ENCODE measurements around the gene MRPL48. TPM values are rescaled to one million over a fixed set of nuclear protein-coding genes. Genes with fewer than 3 reads are reported as not detected.
A peak's percentile ranks its signal among the peaks of the same experiment; 100 is the strongest.

Gene MRPL48
- polyA plus RNA-seq, 1 of the 3 experiments (the other 2 are of a cell fraction): 29.2 TPM

- TF ChIP-seq EZH2phosphoT487 (IDR thresholded peaks at IDR 0.05; ENCODE audit: borderline replicate concordance, low read depth) (no peak), FOSL2 (IDR thresholded peaks at IDR 0.05; ENCODE audit: borderline replicate concordance, low read depth) (no peak), JUND (IDR thresholded peaks at IDR 0.05) (no peak), ELF1 (IDR thresholded peaks at IDR 0.05) (no peak), TCF12 (IDR thresholded peaks at IDR 0.05) (no peak), NFIC (IDR thresholded peaks at IDR 0.05; ENCODE audit: borderline replicate concordance) (no peak), SMC3 (IDR thresholded peaks at IDR 0.05; ENCODE audit: low read depth, low read length) (no peak)
Observed at GRCh38 chr11:73875840-73876239, 88.2 kb downstream of the MRPL48 start (continued).

GRCh38 chr11:73876424-73877310 is 89.0 kb downstream of the MRPL48 start, which contains the start of the genes COA4 and PAAF1:
COA4 (minus strand) TSS chr11:73876846; CDS start chr11:73873378, 3,468 bp downstream.
PAAF1 (plus strand) TSS chr11:73876999; CDS start chr11:73877022, 23 bp downstream.
- Histone ChIP-seq H3K4me3 (ENCODE audit: low read depth in 2 of 2, low read length in 1 of 2) (peak within 1 kb of the TSS; percentile 72 to 88), H4K20me1 (ENCODE audit: insufficient read depth) (no peaks in the 10 kb centered on the region), H2AFZ (ENCODE audit: low read depth) (peak within 1 kb of the TSS; percentile 80), H3K9me2 (no peaks in the 10 kb centered on the region), H3K27me3 (ENCODE audit: insufficient read depth) (no peaks in the 10 kb centered on the region), H3K4me1 (ENCODE audit: control insufficient read depth in 1 of 2, insufficient read depth in 2 of 2, low read depth in 1 of 2, low read length in 1 of 2) (peaks cover 0 to 4% of the 10 kb centered on the region in 2 experiments; a peak in 3 of 4 replicates), H3K4me2 (peak within 1 kb of the TSS; percentile 87), H3K9me3 (no peaks in the 10 kb centered on the region), H3K36me3 (replicated peaks in 1 of 2; ENCODE audit: control insufficient read depth in 1 of 2, insufficient read depth in 2 of 2, low read length in 1 of 2) (peaks cover 20 to 40% of the 10 kb centered on the region in 2 experiments), H3F3A (replicated peaks; ENCODE audit: insufficient read depth) (peaks cover 4% of the 10 kb centered on the region), H3K27ac (ENCODE audit: low read depth in 2 of 2, low read length in 1 of 2) (peak within 1 kb of the TSS; percentile 79 to 94), H3K9ac (peak within 1 kb of the TSS; percentile 81), H3K79me2 (ENCODE audit: insufficient read depth) (peaks cover 56% of the 10 kb centered on the region)
- WGBS (ENCODE audit: low lambda C conversion rate): 1% methylated on average over 32 of the region's 57 CpGs
- DNase-seq: peak; percentile 96
- ChIA-PET CTCF (interaction anchor here (1.4 kb wide), 1 partner anchor 55 kb away, joined by 3 read pairs; no protein-coding TSS in a partner anchor), POLR2A (interaction anchor here (0.6 to 1.9 kb wide), 5 partner anchors 10 to 116 kb away, joined by 3 to 6 read pairs (median 5); partner anchors contain the start of genes MRPL48 and RAB6A)
- TF ChIP-seq ZBTB33 (IDR thresholded peaks at IDR 0.05; ENCODE audit: borderline replicate concordance, low read depth) (no peak), MAX (IDR thresholded peaks at IDR 0.05; ENCODE audit: low read depth) (peak; percentile 96), CHD2 (IDR thresholded peaks at IDR 0.05; ENCODE audit: low read length, partially characterized antibody) (peak; percentile 58), REST (IDR thresholded peaks at IDR 0.05; ENCODE audit: low read depth, low read length) (peak; percentile 5; the same call in 1 of the 2 replicates), POLR2AphosphoS5 (IDR thresholded peaks at IDR 0.05; ENCODE audit: low read depth, low read length) (peak; percentile 92), NFIC (IDR thresholded peaks at IDR 0.05; ENCODE audit: borderline replicate concordance) (no peak), NRF1 (IDR thresholded peaks at IDR 0.05; ENCODE audit: low read depth, low read length) (peak; percentile 60), MXI1 (IDR thresholded peaks at IDR 0.05; ENCODE audit: low read depth, low read length) (peak; percentile 96), MEF2A (IDR thresholded peaks at IDR 0.05; ENCODE audit: borderline replicate concordance, low read depth) (no peak), ELF1 (IDR thresholded peaks at IDR 0.05) (peak; percentile 84), USF1 (IDR thresholded peaks at IDR 0.05; ENCODE audit: borderline replicate concordance, low read depth) (no peak), GATA2 (CRISPR knock-in tag; IDR thresholded peaks at IDR 0.05) (no peak), TAF1 (IDR thresholded peaks at IDR 0.05; ENCODE audit: borderline replicate concordance, low read depth, low read length) (peak; percentile 73), RAD21 (IDR thresholded peaks at IDR 0.05; ENCODE audit: low read length) (0 out of 2 replicates have a peak, but pooled peaks have one; percentile 1), USF2 (IDR thresholded peaks at IDR 0.05; ENCODE audit: borderline replicate concordance, low read depth, low read length) (no peak), FOSL2 (IDR thresholded peaks at IDR 0.05; ENCODE audit: borderline replicate concordance, low read depth) (no peak), GABPA (IDR thresholded peaks at IDR 0.05; ENCODE audit: low read depth) (peak; percentile 94), JUND (IDR thresholded peaks at IDR 0.05) (no peak), RFX5 (IDR thresholded peaks at IDR 0.05; ENCODE audit: low read length) (0 out of 2 replicates have a peak, but pooled peaks have one; percentile 16), YY1 (IDR thresholded peaks at IDR 0.05; ENCODE audit: low read depth) (peak; percentile 88)
